Adrenal gland (tissue), 19 donors: ENCODE measurements around the gene NPR1. TPM values are rescaled to one million over a fixed set of nuclear protein-coding genes. Genes with fewer than 3 reads are reported as not detected.

Source experiments
- DNase-seq, 7 donors: peaks; one replicate each; pipeline ENCODE4 v3.0.0-alpha.2; 2019 to 2020
- H3K27ac ChIP-seq, 5 donors: fragments of 200-600 bp; sonication (generic) in 4 of 5; 1 replicate in 3 of 5; 2 replicates in 2 of 5; pipeline versions ENCODE4 v1.5.1 to v1.8.0; 2016 to 2020; ENCODE audit warnings: mild to moderate bottlenecking in 1 of 5
- H3K27me3 ChIP-seq: fragments of 200-600 bp; 2 replicates; pipeline ENCODE4 v1.8.0; 2021
- H3K36me3 ChIP-seq, 2 donors: fragments of 200-600 bp; replicated peaks in 1 of 2; 1 replicate in 1 of 2; 2 replicates in 1 of 2; pipeline versions ENCODE4 v1.5.1 to v1.8.0; 2018 to 2022
- H3K4me1 ChIP-seq, 2 donors: fragments of 200-600 bp; replicated peaks in 1 of 2; 1 replicate in 1 of 2; 2 replicates in 1 of 2; pipeline versions ENCODE4 v1.5.1 to v1.8.0; 2018 to 2021
- H3K4me3 ChIP-seq, 4 donors: fragments of 200-600 bp; sonication (generic) in 3 of 4; one replicate each; pipeline ENCODE4 v1.5.1; 2016 to 2018
- H3K9me3 ChIP-seq, 3 donors: fragments of 200-600 bp; sonication (generic) in 1 of 3; replicated peaks in 1 of 3; 1 replicate in 2 of 3; 2 replicates in 1 of 3; pipeline versions ENCODE4 v1.5.1 to v1.8.0; 2016 to 2021
- CTCF ChIP-seq, 6 experiments: fragments of 450-650 bp in 4 of 6; fragments of 200-600 bp in 2 of 6; sonication (generic) in 1 of 6; IDR thresholded peaks; 1 replicate in 5 of 6; 2 replicates in 1 of 6; pipeline versions ENCODE4 v1.5.1 to v1.8.0; 2016 to 2021; ENCODE audit warnings: antibody characterized with exemption in 6 of 6, mild to moderate bottlenecking in 2 of 6, moderate library complexity in 1 of 6
- POLR2A ChIP-seq, 2 donors: fragments of 450-650 bp; IDR thresholded peaks; one replicate each; pipeline ENCODE4 v1.6.1; 2017; ENCODE audit warnings: antibody characterized with exemption in 2 of 2, mild to moderate bottlenecking in 2 of 2, moderate library complexity in 1 of 2
- WGBS, 4 donors: extraction: QIAGEN DNeasy Blood & Tissue Kit in 2 of 4; methylation state at CpG; one replicate each; pipeline versions ENCODE4 v1.1.5 to v1.1.7; 2013 to 2017; 5-methylcytosine and 5-hydroxymethylcytosine counted together
- intact Hi-C, 2 donors: fragments of 100-400 bp; cut with DNase I; formaldehyde crosslinking; loops; one replicate each; pipeline versions ENCODE4 v1.14.1 to v1.15.0; 2022 to 2023
- long read RNA-seq, 10 donors: library from polyadenylated mRNA in 3 of 10; unstranded in 2 of 10; stranded (forward) in 1 of 10; transcript quantifications; one replicate each; pipeline ENCODE4 v2.0.0 and lab custom pipeline, GENCODE V29; 2021 to 2026
- polyA plus RNA-seq, 3 donors: library from polyadenylated mRNA; stranded (reverse); fragments of 200-250 nt in 2 of 3; fragments of 350-450 nt in 1 of 3; fragmentation: Illumina TruSeq in 1 of 3; extraction: RNeasy Lipid Tissue Mini Kit (QIAGEN cat#74804) in 1 of 3; gene quantifications; one replicate each; pipeline ENCODE4 v1.2.3, GENCODE V29; 2013 to 2014
- total RNA-seq, 9 donors: library from RNA; depleted of rRNA in 4 of 9; stranded (reverse); fragments of >200 nt in 4 of 9; fragments of 120-200 nt in 1 of 9; fragmentation: NEBNext Ultra II Directional in 1 of 9; extraction: Animal tissue kit (Norgen Biotek cat#: 25700) in 1 of 9; gene quantifications; one replicate each; pipeline versions ENCODE4 v1.1.0 to v1.2.4, GENCODE V29; 2013 to 2023
- donor health status: healthy with polysubstance abuse.
- donor health status: Bipolar disorder and iron deficiency.
- donor health status: DM: yes; HTN: yes; CAD: no.
- donor health status: DM: no; HTN: no; CAD: no.
- donor health status: DM: no; HTN: no; CAD: no.
- donor health status: DM: yes; HTN: yes; CAD: no.

Gene NPR1
- total RNA-seq (10 to 100 TPM in 8 of 9 donors, 1 to 10 TPM in 1; 7.9 to 29.3 (median 19.3) TPM), polyA plus RNA-seq (10 to 100 TPM; 10.4 to 47.9 (median 39.4) TPM)
- long read RNA-seq, donor 1, full-length matches to known transcripts, result 1 of 1 reads
- long read RNA-seq, donor 1, partial matches to known transcripts, result 0 of 1 reads
- long read RNA-seq, donor 1, other reads (novel, unspliced or antisense), result 0 of 1 reads
- long read RNA-seq, donor 2, full-length matches to known transcripts, result 1 of 1 reads
- long read RNA-seq, donor 2, partial matches to known transcripts, result 0 of 1 reads
- long read RNA-seq, donor 2, other reads (novel, unspliced or antisense), result 0 of 1 reads
- long read RNA-seq, donor 3, result 0 reads
- long read RNA-seq, donor 4, full-length matches to known transcripts, result 1 of 5 reads
- long read RNA-seq, donor 4, partial matches to known transcripts, result 3 of 5 reads
- long read RNA-seq, donor 4, other reads (novel, unspliced or antisense), result 1 of 5 reads
- long read RNA-seq, donor 5, full-length matches to known transcripts, result 56 of 103 reads
- long read RNA-seq, donor 5, partial matches to known transcripts, result 18 of 103 reads
- long read RNA-seq, donor 5, other reads (novel, unspliced or antisense), result 29 of 103 reads
- long read RNA-seq, donor 6, partial matches to known transcripts, result 2 of 5 reads
- long read RNA-seq, donor 6, other reads (novel, unspliced or antisense), result 3 of 5 reads
- long read RNA-seq, donor 7, full-length matches to known transcripts, result 1 of 1 reads
- long read RNA-seq, donor 7, partial matches to known transcripts, result 0 of 1 reads
- long read RNA-seq, donor 7, other reads (novel, unspliced or antisense), result 0 of 1 reads
- long read RNA-seq, donor 8, full-length matches to known transcripts, result 5 of 5 reads
- long read RNA-seq, donor 8, partial matches to known transcripts, result 0 of 5 reads
- long read RNA-seq, donor 8, other reads (novel, unspliced or antisense), result 0 of 5 reads
- long read RNA-seq, donor 9, result 0 reads
- long read RNA-seq, donor 10, full-length matches to known transcripts, result 2 of 2 reads
- long read RNA-seq, donor 10, partial matches to known transcripts, result 0 of 2 reads
- long read RNA-seq, donor 10, other reads (novel, unspliced or antisense), result 0 of 2 reads

GRCh38 chr1:153678519-153679336 lies at the start of gene NPR1:
Gene NPR1, plus strand, starts transcription at chr1:153678688. Its CDS starts 421 bp downstream, at chr1:153679109.
- 0 to 1% (median 1%) methylated on average over 28 to 78 of the region's 78 CpGs for WGBS, 4 donors
- peak; percentile 52 to 69 (median 62) for DNase-seq
- Histone ChIP-seq H3K27ac (peak within 1 kb of the TSS in 2 of 5 donors; percentile 47 to 56), H3K4me3 (peak within 1 kb of the TSS in 2 of 4 donors; percentile 49 to 78), H3K9me3 (no peaks in the 10 kb centered on the region), H3K36me3 (no peaks in the 10 kb centered on the region), H3K4me1 (peaks cover 20% of the 10 kb centered on the region in 2 donors), H3K27me3 (no peaks in the 10 kb centered on the region)
- TF ChIP-seq POLR2A (IDR thresholded peaks at IDR 0.05), result peak in 1 of 2 donors; percentile 31
- TF ChIP-seq CTCF (IDR thresholded peaks at IDR 0.05), result no peak
- intact Hi-C loops, result loop anchor here (2.0 to 10.0 kb wide), 2 partner anchors 70 to 96 kb away; partner anchors contain the start of gene SLC27A3 (in 1 of the 2)

- Histone ChIP-seq H3K27ac (no peak overlapping the region), H3K36me3 (no peaks in the 10 kb centered on the region), H3K4me1 (peaks cover 17 to 24% of the 10 kb centered on the region in 2 donors), H3K4me3 (no peak overlapping the region), H3K9me3 (no peaks in the 10 kb centered on the region), H3K27me3 (no peaks in the 10 kb centered on the region)
- no peak for TF ChIP-seq POLR2A (IDR thresholded peaks at IDR 0.05)
- TF ChIP-seq CTCF (IDR thresholded peaks at IDR 0.05), result no peak
- WGBS, 4 donors, result 83 to 95% (median 87%) methylated on average over 5 of the region's 5 CpGs
- no peak for DNase-seq
- intact Hi-C loops, result no loop called here
These were observed 49.2 kb upstream of the NPR1 start for GRCh38 chr1:153629343-153629665.

GRCh38 chr1:153629971-153630370 lies 48.5 kb upstream of the NPR1 start:
- intact Hi-C loops, result no loop called here
- Histone ChIP-seq H3K4me3 (no peak overlapping the region), H3K4me1 (peaks cover 17 to 26% of the 10 kb centered on the region in 2 donors), H3K9me3 (no peaks in the 10 kb centered on the region), H3K36me3 (no peaks in the 10 kb centered on the region), H3K27ac (no peak overlapping the region), H3K27me3 (no peaks in the 10 kb centered on the region)
- DNase-seq, result peak in 1 of 7 donors; percentile 47
- 71 to 100% (median 87%) methylated on average over 1 of the region's 1 CpG for WGBS, 4 donors
- no peak for TF ChIP-seq CTCF (IDR thresholded peaks at IDR 0.05)
- TF ChIP-seq POLR2A (IDR thresholded peaks at IDR 0.05), result no peak
